Peyer's patch (tissue), 4 donors: ENCODE data around the gene DKKL1.

Experiments used
- CTCF ChIP-seq, 6 experiments: fragments of 450-650 bp in 4 of 6; fragments of 200-600 bp in 2 of 6; sonication (generic) in 1 of 6; IDR thresholded peaks; one replicate each; pipeline ENCODE4 v1.5.1; 2017 to 2019; ENCODE audit warnings: antibody characterized with exemption in 6 of 6, mild to moderate bottlenecking in 3 of 6, moderate library complexity in 1 of 6
- POLR2A ChIP-seq, 2 donors: fragments of 450-650 bp; IDR thresholded peaks; one replicate each; pipeline ENCODE4 v1.5.1; 2017; ENCODE audit warnings: antibody characterized with exemption in 2 of 2, mild to moderate bottlenecking in 2 of 2, moderate library complexity in 2 of 2

- TF ChIP-seq CTCF (IDR thresholded peaks at IDR 0.05) (no peak), POLR2A (IDR thresholded peaks at IDR 0.05) (no peak)
Measured at GRCh38 chr19:49395581-49396407, 32.1 kb downstream of the DKKL1 start.
